ENCODE measurements around the gene KIF26B.

Gene KIF26B

DNA sequence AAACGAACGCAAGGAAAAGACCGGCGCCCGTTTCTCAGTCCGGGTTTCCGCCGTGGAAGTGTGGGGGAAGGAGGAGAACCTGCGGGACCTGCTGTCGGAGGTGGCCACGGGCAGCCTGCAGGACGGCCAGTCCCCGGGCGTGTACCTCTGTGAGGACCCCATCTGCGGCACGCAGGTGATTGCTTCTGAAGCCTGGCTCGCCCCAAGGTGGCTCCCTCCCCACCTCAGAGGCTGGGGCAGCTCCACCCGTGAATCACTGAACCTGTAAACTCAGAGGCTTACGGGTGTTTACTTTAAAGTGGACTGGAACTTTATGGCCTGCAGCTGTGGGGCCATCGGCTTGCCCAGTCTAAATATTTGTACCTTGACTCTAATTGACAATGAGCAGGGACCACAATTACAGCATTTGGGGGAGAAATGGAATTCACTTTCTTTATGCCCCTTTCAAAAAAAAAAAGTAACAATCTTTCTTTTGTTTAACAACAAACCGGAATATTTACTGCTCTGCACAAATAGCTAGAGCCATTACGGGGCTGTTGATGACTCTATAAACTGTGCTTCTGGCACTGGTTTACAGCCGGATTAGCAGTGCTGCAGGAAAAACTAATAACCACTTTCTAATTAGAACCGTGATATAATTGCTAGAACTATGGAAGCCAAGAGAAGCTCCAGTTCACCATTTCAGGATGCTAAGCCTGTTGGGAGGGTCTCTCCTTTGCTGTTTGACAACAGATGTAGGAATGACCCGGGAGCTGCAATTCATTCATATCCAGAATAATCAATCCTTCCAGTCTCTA is 454.8 kb downstream of the KIF26B start:
- DNase-seq: no peak

DNA sequence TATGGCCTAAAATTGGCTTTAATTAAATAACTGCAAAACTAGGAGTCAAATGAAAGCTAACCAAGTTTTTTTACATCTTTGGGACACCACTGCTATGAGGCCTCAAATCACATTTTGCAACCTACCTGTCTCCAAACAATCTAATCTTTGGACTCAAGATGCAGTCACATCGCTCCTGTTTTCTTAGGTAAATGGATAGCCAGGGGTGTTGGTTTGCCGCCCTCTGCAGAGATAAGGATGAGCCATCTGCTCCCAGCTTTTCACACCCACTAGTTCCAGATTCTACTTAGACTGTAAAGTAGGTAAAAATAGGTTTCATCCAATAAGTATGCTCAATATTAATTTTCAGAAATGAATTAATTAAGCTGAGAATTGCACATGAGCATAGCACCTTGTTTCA is 456.5 kb downstream of the KIF26B start:
- DNase-seq: no peak

DNA sequence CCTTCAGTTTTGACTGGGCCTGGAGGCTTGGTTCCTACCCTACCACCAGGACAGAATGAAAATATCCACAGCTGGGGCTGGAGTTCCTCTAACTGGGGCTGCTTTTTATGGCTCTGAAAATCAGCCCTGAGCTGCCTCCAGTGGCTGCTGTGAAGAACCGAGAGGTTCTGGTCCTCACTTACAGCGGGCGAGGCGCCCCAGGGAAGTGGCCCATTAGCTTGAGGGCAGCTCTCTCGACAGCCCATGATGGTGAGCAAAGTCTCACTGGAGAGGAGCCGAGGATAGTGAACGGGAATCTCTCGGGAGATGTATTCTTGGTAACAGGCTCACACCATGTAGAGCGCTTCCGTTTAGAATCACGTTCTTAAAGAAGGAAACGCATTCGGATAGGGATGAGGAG is 459.7 kb downstream of the KIF26B start:
- no peak for DNase-seq

DNA sequence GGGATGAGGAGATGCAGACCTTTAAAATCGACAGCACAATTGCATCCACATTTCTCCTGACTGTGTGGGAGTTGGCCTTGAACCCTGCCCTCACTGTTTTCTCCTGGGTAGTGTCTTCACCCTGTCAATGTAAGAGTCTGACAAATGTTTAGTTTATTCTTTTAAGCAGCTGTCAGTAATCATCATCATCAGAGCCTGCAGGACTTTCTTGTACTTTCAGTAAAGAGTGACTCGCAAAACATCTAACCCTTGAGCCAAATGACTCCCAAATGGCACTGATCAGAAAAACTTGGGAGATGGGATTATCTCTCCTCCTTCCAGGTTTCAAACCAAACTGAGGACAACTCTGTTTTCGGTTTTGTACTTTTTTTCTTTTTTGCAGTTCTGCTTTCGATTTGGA is 460.2 kb downstream of the KIF26B start:
- no peak for DNase-seq

DNA sequence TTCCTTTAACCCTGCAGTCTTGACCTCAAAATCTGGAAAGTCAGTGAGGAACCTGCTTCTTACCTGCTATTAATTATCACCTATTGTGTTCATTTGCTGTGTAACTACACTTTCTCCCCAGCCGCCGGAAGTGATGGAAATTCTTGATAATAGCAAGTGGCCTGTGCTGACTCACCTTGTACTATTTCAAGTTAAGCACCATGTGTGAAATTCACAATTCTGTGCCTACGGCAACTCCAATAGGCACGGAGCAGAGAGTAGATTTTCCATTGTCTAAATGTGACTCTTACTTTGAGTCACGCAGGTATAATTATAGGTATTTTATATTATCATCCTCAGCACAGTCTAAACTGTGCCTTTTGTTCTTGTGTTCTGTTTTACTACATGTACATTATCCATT is 466.8 kb downstream of the KIF26B start:
- peak in 1 of 56 donors; percentile 21 for DNase-seq

DNA sequence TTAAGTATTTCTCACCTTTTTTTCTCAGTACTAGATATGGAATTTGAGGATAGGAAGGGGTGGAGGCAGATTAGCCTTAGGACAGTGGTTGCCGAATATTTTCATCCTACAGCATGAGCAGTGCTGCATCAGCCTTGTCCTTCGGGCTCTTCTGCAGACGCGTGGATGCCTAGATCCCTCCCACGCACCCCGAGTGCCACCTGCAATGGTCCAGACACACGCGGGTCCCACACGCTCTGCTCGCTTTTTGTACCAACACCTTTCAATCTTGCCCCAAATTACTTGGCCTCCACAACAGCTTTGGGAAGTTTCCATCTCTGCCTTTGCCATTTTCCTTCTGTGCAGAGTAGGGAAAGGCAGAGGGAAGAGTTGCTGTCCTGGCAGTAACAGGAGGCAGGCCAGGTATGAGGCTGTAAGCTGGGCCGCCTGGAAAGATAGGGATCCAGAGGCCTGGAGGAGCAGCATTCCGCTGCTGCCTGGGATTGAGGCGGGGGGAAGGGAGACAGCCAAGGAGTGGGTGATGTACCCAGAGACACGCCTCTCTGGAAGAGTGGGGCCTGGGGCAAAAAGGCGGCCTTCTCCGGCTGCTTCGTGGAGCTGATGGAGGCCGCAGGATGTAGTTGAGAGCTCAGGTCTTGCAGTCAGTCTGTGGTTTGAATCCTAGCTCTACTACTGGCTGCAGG is 467.7 kb downstream of the KIF26B start:
- no peak for DNase-seq

DNA sequence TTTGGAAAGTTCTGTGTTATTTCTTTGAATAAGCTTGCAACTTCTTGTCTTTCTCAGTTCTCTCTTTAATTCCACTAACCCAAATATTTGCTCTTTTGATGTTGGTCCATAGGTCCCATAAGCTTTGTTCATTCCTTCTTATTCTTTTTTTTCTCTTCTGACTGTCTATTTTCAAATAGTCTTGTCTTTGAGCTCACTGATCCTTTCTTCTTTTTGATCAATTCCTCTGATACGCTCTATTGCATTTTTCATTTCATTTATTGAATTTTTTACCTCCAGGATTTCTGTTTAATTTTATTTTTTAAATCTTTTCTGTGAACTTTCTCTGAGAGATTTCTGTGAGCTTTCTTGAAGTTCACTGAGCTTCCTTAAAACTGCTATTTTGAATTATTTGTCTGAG is 486.6 kb downstream of the KIF26B start:
- no peak for DNase-seq

DNA sequence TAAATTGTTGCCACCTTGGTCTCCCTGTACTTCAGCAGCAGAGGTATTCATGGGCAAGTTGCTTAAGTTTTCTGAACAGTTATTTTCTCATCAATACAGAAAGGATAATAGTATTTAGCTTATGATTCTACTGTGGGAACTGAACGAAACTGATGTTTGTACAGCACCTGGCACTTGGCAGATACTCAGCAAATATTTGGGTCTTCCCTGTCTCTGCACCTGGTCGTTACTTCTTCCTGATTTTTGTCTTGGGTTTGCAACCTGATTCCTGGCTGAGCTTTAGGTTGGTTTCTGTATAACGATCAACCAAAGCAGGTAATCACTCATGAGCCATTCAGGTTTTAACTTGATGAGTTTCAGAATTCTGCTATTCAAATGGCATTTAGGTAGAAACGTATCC is 490.6 kb downstream of the KIF26B start:
- no peak for DNase-seq

DNA sequence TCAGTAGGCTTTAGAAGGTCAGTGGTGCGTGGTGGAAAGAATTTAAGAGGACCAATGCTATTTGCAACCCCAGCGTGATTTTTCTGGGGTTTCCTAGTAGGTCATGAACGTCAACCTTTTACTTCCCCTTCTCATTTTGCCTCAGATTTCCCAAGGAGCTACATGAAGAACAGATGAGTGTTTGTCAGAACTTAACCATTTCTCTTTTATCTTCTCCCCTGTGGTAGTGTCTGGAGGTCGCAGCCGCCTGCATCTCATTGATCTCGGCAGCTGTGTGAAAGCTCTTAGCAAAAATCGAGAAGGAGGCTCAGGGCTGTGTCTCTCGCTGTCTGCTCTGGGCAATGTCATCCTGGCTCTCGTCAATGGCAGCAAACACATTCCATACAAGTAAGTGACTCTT is 491.1 kb downstream of the KIF26B start:
- no peak for DNase-seq

DNA sequence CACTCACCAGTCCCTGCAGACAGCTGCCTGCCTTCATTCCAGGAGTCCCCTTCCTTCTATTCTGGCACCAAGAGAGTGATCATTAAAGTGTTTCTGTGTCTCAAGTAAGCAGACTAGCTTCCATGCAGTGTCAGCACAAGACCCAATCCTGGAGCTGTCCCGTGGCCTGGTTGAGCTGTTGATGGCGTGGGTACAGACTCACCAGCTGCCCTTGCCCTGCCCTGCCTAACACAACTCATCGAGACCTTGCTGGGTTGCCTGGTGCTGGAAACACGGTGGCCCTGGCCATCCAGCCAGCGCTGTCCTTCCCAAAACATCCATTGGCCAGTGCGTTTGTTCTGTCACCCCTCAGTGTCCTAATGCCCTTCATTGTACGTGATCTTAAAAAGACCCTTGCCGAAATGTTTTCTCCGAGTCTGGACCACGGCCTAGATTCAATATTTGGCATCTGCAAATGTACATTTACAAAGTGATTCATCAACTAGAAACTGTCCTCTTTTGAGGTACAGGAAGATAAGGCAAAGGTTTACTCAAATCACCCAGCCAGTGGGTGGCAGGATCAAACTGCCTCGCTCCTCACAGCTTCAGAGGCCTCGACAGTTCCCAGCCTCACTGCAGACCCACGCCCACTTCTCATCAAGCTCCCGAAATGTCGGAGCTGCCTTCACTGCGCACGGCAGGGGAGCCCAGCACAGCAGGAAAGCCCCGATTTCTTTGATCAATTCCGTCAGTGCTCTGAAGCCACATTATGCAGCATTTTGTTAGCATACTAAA is 494.2 kb downstream of the KIF26B start:
- DNase-seq: no peak

DNA sequence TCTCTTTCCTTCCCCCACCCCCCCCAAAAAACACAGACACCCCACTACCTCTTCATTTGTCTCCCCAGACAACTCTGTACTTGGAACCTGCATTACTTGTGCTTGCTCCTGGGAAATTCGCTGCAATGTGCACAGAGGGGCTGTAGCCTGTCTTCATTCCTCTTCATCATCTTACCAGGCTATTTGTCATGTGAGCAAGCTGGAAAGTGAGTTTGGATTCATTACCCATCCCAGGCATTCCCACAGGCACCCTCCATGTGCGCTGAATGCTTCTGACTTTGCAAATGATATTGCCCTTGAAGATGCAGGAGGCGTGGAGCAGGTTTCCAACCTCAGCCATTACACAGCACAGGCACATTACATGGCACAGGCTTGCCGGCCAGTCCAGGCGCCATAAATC is 494.9 kb downstream of the KIF26B start:
- DNase-seq: no peak

DNA sequence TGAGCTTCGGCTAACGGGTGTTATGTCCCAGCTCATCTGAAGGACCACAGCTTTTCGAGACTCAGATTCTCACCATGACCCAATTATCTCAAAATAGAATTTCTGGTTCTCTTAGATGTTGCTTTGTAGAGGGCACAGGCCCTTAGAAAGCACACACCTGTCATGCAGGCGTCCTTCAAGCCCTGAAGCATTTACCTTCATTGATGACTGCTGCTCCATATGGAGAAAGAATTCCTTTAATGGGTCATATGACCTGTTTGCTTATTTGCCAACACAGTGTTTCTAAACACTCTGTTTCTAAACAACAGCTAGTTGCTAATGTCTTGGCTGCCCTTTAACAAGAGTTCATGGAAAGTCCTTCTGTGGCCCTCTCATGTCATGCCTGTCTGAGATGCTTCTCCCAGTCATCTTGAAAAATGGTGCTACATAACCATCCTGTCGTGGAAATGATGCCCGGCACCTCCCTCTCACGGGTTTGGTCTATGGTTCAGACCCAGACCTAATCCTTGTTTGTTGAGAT is 495.7 kb downstream of the KIF26B start:
- DNase-seq: no peak

DNA sequence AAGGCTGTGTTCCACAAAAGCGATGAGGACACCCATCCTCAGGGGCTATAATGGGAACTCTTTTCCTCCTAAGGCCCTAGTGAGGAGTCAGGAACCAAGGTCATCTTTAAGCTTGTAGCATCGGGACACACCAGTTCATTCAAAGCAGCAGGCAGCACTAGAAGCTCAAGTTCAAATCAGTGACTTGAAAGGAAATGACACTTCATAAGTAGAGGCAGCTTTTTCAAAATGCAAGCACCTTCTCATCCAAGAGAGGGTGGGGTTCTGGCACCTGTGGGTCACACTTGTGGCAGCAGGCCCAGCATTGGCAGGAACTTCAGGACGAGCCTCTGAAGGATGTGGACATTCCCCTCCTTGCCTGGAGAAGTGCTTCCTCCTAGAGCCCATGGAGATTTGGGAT is 496.3 kb downstream of the KIF26B start:
- DNase-seq: no peak

DNA sequence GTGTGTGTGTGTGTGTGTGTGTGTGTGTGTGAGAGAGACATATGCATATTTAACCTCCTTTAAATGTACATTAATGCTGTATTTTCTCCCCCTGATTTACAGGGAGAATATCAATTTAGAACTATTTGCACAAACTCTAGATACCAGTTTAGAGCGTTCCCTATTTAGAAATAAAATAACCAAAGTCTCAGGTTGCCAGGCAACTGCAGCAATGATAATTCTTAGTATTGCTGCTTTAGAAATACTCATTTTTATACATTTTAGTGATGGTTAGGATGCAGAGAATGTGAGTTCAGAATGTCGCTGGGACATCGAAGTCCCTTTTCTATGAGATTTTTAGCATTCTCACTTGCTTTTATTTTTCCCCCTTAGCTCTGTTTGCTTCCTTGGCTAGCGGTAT is 497.3 kb downstream of the KIF26B start:
- DNase-seq: no peak

DNA sequence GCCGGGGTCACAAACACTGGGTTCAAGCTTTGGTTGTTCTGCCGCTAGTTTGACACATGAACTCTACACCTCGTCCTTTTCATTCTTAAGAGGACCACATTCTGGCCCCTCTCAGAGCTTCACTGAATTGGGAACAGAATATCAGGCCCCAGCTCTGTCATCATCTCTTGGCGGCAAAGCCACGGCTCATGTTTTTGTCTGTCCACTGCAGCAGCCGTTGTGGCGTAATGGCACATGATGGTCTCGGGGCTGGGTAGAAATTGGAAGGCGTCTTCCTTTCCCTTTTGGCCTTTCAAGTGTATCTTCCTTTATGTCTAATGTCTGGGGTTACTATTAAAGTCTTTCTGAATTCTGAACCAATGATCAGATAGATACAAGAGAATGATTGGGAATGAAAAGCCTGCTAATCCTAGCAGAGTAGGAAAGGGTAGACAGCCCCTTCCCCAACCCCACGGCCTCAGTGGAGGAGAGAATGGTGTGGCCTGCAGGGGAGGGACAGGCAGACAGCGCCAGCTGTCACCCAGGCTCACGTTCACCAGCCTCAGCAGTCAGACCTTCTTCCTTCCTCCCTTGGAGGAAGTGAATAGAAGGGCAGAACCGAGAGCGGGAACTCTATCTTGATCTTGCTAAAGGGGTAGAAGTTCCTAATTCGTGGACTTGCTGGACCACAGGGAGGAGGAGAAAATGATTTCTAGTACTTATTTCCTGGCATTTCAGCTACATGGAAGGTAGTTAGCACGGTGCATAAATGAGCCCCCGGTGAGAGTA is 498.1 kb downstream of the KIF26B start:
- peak in 2 of 56 donors; percentile 7 to 12 for DNase-seq

DNA sequence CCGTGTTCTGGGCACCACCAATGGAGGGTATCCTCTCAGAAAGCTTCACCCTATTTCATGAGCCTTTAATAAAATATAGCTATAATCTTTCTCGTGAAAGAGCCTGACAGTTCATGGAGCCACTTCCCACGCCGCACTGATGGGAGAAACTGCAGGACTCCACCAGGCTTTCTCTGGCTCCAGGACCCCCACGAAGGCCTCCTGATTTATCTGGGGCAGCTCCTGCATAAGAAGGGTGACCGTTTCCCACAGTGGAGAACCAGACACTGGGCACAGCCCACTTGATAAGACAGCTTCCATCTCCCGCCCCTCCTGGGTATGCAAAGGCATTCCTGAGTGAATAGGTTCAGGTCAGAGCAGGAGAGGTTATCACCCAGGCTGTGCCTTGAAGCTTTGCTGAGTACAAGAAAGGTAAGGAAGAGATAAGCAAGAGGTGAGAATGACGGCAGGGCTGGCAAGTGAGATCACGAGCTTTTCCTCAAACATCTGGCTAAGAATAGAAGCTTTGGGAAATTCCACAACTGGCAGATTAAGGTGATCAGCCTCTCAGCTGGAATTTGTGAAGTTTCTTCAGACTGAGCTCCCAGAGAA is 499.8 kb downstream of the KIF26B start:
- DNase-seq: no peak

DNA sequence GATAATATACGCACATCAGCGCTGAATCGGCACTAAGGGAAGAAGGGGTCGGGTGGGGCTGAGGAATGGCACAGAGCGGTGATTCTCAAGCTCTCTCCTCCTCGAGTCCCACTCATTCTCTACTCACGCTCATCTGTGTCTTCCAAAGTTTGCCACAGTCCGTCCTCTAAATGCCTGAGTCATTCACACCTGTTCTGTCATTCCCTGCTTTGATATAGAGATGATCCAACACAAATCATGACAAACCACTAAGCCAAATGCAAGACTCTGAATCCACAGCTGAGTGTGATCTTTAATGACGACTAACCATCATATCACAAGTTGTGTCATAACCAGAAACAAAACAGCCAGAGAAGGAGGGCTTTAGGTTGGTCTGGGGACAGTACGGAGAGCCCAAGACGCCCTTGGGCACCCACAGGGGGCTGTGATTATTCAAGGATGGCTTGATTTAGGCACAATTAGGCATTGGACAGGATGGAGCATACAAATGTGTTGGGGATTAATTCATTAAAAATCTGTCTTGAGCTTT is 501.5 kb downstream of the KIF26B start:
- no peak for DNase-seq

DNA sequence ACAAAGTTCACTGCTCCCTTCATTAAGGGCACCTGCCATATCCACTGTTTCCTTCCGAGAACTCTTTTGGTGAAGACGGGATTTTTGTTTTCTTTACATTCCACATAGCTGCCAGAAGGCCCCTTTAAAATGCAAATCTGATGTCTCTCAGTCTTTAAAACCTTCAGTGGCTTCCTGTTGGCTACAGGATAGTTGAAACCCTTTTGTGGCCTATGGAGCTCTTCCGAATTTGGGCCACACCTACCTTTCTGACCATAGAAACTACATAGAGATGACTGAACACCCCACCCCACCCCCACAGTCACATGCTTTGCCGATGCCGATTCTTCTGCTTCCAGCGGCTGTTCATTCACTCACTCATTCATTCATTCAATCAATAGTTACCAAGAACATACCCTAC is 502.6 kb downstream of the KIF26B start:
- no peak for DNase-seq

DNA sequence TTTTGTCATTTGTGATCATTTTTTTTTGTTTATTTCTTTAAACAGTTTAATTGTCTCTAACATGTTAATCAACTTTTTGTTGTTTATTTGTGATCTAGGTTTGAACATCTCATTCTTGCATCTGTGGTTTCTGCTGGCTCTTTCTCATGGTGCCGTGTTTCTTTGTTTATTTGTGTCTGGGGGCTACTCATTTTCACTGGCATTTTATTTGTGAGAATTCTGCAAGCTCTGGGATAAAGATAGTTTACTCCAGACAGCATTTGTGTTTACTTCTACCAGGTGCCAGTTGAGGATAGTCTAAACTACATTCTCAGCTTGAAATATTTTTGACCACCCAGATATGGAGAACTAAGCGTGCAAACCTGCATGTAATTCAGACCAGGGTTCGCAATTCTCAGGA is 508.6 kb downstream of the KIF26B start:
- no peak for DNase-seq

DNA sequence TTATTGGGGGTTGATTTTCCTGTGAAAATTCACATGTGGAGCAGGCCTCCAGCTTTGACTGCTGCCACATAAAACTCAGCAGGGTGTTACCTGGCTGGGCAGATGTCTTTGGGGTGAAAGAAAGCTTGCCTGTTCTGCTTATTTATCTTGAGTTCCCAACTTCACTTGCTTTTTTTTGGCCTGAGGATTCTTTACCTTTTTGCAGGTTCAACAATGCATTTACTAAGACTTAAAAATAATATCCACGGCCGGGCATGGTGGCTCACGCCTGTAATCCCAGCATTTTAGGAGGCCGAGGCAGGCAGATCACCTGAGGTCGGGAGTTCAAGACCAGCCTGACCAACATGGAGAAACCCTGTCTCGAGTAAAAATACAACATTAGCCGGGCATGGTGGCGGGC is 509.1 kb downstream of the KIF26B start:
- DNase-seq: no peak

DNA sequence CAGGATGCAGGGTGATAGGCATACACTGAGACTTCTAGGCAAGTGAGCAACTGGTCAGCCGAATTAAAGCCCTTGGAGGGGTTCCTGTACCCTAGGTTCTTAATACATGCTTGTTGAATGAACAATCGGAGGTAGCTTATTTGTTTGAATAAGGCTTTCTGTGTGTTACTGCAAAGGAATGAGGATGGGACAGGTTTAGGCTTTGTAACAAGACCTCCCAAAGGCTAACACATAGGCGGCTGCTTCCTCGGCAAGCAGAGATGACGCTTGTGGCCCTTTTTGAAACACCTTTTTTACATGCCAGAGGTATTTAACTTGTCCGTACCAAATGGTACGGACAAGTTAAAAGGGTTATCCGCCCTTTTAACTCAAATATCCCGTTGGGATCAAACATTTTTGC is 511.6 kb downstream of the KIF26B start:
- no peak for DNase-seq

All from amygdala (tissue), 56 donors.